ENCODE data around the gene CCL21. TPM values are rescaled to one million over a fixed set of nuclear protein-coding genes. Genes with fewer than 3 reads are reported as not detected.
"Not testable (repeated sequence)": the region's sequence is repeated elsewhere in the genome, so short reads cannot be mapped to it uniquely, and the experiment has no call there.

CCL21 gene
- total RNA-seq, 1 donor from 2014 or later = 138 TPM

GRCh38 chr9:34732478-34732877 lies 22.5 kb upstream of the CCL21 start:
- no peak overlapping the region for H3K4me3 ChIP-seq

GRCh38 chr9:34723141-34723540 lies 13.2 kb upstream of the CCL21 start:
- no peak overlapping the region for H3K4me3 ChIP-seq
- H3K9me3 ChIP-seq = no peaks in the 10 kb centered on the region
- H3K27me3 ChIP-seq (ENCODE audit: low read depth) = no peaks in the 10 kb centered on the region
- DNase-seq (no peak), ATAC-seq (no peak)
- TF ChIP-seq, protein P1, sequence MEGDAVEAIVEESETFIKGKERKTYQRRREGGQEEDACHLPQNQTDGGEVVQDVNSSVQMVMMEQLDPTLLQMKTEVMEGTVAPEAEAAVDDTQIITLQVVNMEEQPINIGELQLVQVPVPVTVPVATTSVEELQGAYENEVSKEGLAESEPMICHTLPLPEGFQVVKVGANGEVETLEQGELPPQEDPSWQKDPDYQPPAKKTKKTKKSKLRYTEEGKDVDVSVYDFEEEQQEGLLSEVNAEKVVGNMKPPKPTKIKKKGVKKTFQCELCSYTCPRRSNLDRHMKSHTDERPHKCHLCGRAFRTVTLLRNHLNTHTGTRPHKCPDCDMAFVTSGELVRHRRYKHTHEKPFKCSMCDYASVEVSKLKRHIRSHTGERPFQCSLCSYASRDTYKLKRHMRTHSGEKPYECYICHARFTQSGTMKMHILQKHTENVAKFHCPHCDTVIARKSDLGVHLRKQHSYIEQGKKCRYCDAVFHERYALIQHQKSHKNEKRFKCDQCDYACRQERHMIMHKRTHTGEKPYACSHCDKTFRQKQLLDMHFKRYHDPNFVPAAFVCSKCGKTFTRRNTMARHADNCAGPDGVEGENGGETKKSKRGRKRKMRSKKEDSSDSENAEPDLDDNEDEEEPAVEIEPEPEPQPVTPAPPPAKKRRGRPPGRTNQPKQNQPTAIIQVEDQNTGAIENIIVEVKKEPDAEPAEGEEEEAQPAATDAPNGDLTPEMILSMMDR (IDR thresholded peaks at IDR 0.05) = no peak
- intact Hi-C loops (cut with DNase I) = no loop called here
- H3K4me1 ChIP-seq = no peaks in the 10 kb centered on the region
- H3K36me3 ChIP-seq = no peaks in the 10 kb centered on the region
- no peak overlapping the region for H3K27ac ChIP-seq

More at GRCh38 chr9:34732478-34732877, 22.5 kb upstream of the CCL21 start:
- Histone ChIP-seq H3K36me3 (no peaks in the 10 kb centered on the region), H3K4me1 (no peaks in the 10 kb centered on the region), H3K27ac (no peak overlapping the region), H3K9me3 (no peaks in the 10 kb centered on the region), H3K27me3 (ENCODE audit: low read depth) (no peaks in the 10 kb centered on the region)
- TF ChIP-seq, protein P1 (IDR thresholded peaks at IDR 0.05) = no peak
- intact Hi-C loops (cut with DNase I) = no loop called here
- no peak for DNase-seq
- no peak for ATAC-seq

- H3K4me1 ChIP-seq; ATAC-seq; H3K36me3 ChIP-seq; H3K9me3 ChIP-seq; DNase-seq; H3K4me3 ChIP-seq; H3K27ac ChIP-seq; intact Hi-C loops (cut with DNase I); H3K27me3 ChIP-seq (ENCODE audit: low read depth): not testable (repeated sequence)
Measured at GRCh38 chr9:34719769-34720025, 9.8 kb upstream of the CCL21 start.

- TF ChIP-seq, protein P1 (IDR thresholded peaks at IDR 0.05) = no peak
- DNase-seq = no peak
- Histone ChIP-seq H3K36me3 (no peaks in the 10 kb centered on the region), H3K27me3 (ENCODE audit: low read depth) (no peaks in the 10 kb centered on the region), H3K4me3 (no peak overlapping the region), H3K9me3 (no peaks in the 10 kb centered on the region), H3K27ac (no peak overlapping the region), H3K4me1 (no peaks in the 10 kb centered on the region)
- intact Hi-C loops (cut with DNase I) = no loop called here
- ATAC-seq = peak in 1 of 2 donors; percentile 9
Measured at GRCh38 chr9:34719021-34719768, 9.3 kb upstream of the CCL21 start.

GRCh38 chr9:34717996-34718614 lies 8.2 kb upstream of the CCL21 start:
- intact Hi-C loops (cut with DNase I) = no loop called here
- Histone ChIP-seq H3K9me3 (no peaks in the 10 kb centered on the region), H3K27me3 (ENCODE audit: low read depth) (no peaks in the 10 kb centered on the region), H3K27ac (no peak overlapping the region), H3K4me1 (no peaks in the 10 kb centered on the region), H3K4me3 (no peak overlapping the region), H3K36me3 (no peaks in the 10 kb centered on the region)
- TF ChIP-seq, protein P1 (IDR thresholded peaks at IDR 0.05) = no peak
- DNase-seq = no peak
- ATAC-seq = peak; percentile 29 to 56

DNA sequence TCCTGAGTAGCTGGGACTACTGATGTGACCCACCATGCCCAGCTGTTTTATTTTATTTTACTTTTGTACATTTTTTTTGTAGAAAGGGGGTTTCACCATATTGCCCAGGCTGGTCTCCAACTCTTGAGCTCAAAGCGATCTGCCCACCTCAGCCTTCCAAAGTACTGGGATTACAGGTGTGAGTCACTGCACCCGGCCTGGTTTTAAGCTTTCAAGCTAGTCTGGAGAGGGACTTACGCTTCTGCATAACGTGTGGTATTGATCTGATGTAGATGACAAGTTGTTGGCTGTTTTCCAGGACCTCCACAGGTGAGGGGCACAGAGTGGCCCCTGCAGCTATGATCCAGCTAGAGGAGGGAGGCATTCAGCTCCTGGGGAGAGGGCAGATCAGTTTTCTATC lies 6.8 kb upstream of the CCL21 start:
- no peaks in the 10 kb centered on the region for H3K9me3 ChIP-seq
- no peak for DNase-seq
- no peak overlapping the region for H3K4me3 ChIP-seq
- H3K27ac ChIP-seq = no peak overlapping the region
- TF ChIP-seq, protein P1 (IDR thresholded peaks at IDR 0.05) = no peak
- ATAC-seq = no peak
- H3K36me3 ChIP-seq = no peaks in the 10 kb centered on the region
- H3K27me3 ChIP-seq (ENCODE audit: low read depth) = no peaks in the 10 kb centered on the region
- intact Hi-C loops (cut with DNase I) = no loop called here
- no peaks in the 10 kb centered on the region for H3K4me1 ChIP-seq
